HepG2 (cell line): ENCODE measurements around the gene DENND11. TPM values are rescaled to one million over a fixed set of nuclear protein-coding genes. Genes with fewer than 3 reads are reported as not detected.

Experiments used
- ATAC-seq: fragments of 200-7000 bp; cut with Tn5 transposase; 3 replicates; pipeline ENCODE4 v1.9.1; 2020; ENCODE audit warnings: mild to moderate bottlenecking, moderate library complexity
- BruUV-seq: library from RNA; stranded (reverse); fragments of 400-500 nt; replicated peaks from 2 replicates; lab custom pipeline; 2021; lab: Mats Ljungman, UMichigan
- CTCF ChIA-PET: fragments of 300-600 bp; formaldehyde crosslinking; extraction: SDS; loops from one replicate; lab custom pipeline; 2021; ENCODE audit warnings: low total read pairs, inconsistent platforms, low intra/inter-chr PET ratio; lab: Yijun Ruan, JAX
- POLR2A ChIA-PET: fragments of 350-600 bp; sonication (Branson Sonifier 250); formaldehyde crosslinking; loops from one replicate; lab custom pipeline; 2020; ENCODE audit warnings: antibody characterized with exemption, inconsistent platforms; lab: Yijun Ruan, JAX
- DNase-seq: peaks from one replicate; pipeline ENCODE4 v3.0.0-alpha.2; 2015; ENCODE audit warnings: low spot score
- FAIRE-seq: peaks from 3 replicates; lab custom pipeline; 2011; peaks lifted over from hg19 to GRCh38; lab: Jason Lieb, UNC
- H2AFZ ChIP-seq: one replicate; pipeline ENCODE4 v1.6.1; 2011; ENCODE audit warnings: low read length, inconsistent platforms
- H3K27ac ChIP-seq: fragments of 300-600 bp; 3 replicates; pipeline ENCODE4 v1.8.0; 2011; ENCODE audit warnings: mixed run types, mild to moderate bottlenecking, mixed read lengths, low read length, inconsistent platforms; ENCODE audit not compliant: insufficient read depth; ENCODE audit errors: extremely low read length
- H3K27me3 ChIP-seq, 2 experiments: fragments of 200-600 bp in 1 of 2; 2 replicates in 1 of 2; 3 replicates in 1 of 2; pipeline versions ENCODE4 v1.6.0 to v1.8.0; 2011; ENCODE audit warnings: low read length in 2 of 2, mild to moderate bottlenecking in 2 of 2, moderate library complexity in 2 of 2, inconsistent platforms in 1 of 2; ENCODE audit not compliant: insufficient read depth in 2 of 2, control insufficient read depth in 1 of 2
- H3K36me3 ChIP-seq, 2 experiments: fragments of 200-600 bp in 1 of 2; replicated peaks in 1 of 2; 2 replicates in 1 of 2; 3 replicates in 1 of 2; pipeline versions ENCODE4 v1.5.1 to v1.8.0; 2011; ENCODE audit warnings: low read length in 2 of 2, inconsistent platforms in 1 of 2; ENCODE audit not compliant: insufficient read depth in 2 of 2, control insufficient read depth in 1 of 2
- H3K4me1 ChIP-seq: 2 replicates; pipeline ENCODE4 v1.5.1; 2012; ENCODE audit warnings: low read length, inconsistent platforms; ENCODE audit not compliant: insufficient read depth
- H3K4me2 ChIP-seq: 2 replicates; pipeline ENCODE4 v1.6.0; 2011; ENCODE audit warnings: low read depth, low read length, inconsistent platforms
- H3K4me3 ChIP-seq, 3 experiments: fragments of 200-600 bp in 1 of 3; sonication (generic), shearing (Covaris generic) in 1 of 3; replicated peaks in 1 of 3; 2 replicates each; pipeline ENCODE4 v1.5.1; 2011 to 2016; ENCODE audit warnings: low read length in 3 of 3, inconsistent platforms in 2 of 3, low read depth in 2 of 3, mild to moderate bottlenecking in 2 of 3, control low read depth in 1 of 3, mixed read lengths in 1 of 3; ENCODE audit not compliant: insufficient read depth in 1 of 3
- H3K79me2 ChIP-seq: one replicate; pipeline ENCODE4 v1.6.1; 2011; ENCODE audit warnings: low read length, inconsistent platforms; ENCODE audit not compliant: insufficient read depth
- H3K9ac ChIP-seq: 2 replicates; pipeline ENCODE4 v1.6.0; 2011; ENCODE audit warnings: mild to moderate bottlenecking, low read depth, low read length, inconsistent platforms; ENCODE audit not compliant: insufficient read depth
- H3K9me3 ChIP-seq: 2 replicates; pipeline ENCODE4 v1.5.1; 2012; ENCODE audit warnings: mild to moderate bottlenecking, low read length
- H4K20me1 ChIP-seq: 2 replicates; pipeline ENCODE4 v1.6.0; 2011; ENCODE audit warnings: inconsistent platforms, mild to moderate bottlenecking, low read length, moderate library complexity; ENCODE audit not compliant: insufficient read depth
- BHLHE40 ChIP-seq: IDR thresholded peaks from 2 replicates; pipeline ENCODE4 v1.6.1; 2011; ENCODE audit warnings: low read length, improper control_type of control experiment
- CBX2 ChIP-seq, 2 experiments: fragments of 200-600 bp in 1 of 2; sonication (generic); formaldehyde crosslinking in 1 of 2; IDR thresholded peaks; 2 replicates each; pipeline versions ENCODE4 v1.7.0 to v1.8.1; 2018 to 2022; ENCODE audit warnings: low read depth in 2 of 2, low read length in 1 of 2, mild to moderate bottlenecking in 1 of 2, missing genetic modification reagents in 1 of 2
- HOXA5 ChIP-seq: sonication (generic); formaldehyde crosslinking; IDR thresholded peaks from 2 replicates; pipeline ENCODE4 v1.4.0; 2020; ENCODE audit warnings: missing genetic modification reagents
- KLF15 ChIP-seq: sonication (generic); formaldehyde crosslinking; IDR thresholded peaks from 2 replicates; pipeline ENCODE4 v1.8.1; 2023; ENCODE audit warnings: borderline replicate concordance, mild to moderate bottlenecking, inconsistent platforms, missing genetic modification reagents, mixed read lengths
- NCOA1 ChIP-seq: sonication (generic); formaldehyde crosslinking; IDR thresholded peaks from 2 replicates; pipeline ENCODE4 v1.9.0; 2021; ENCODE audit warnings: missing genetic modification reagents
- NFE2L2 ChIP-seq: fragments of 150-350 bp; IDR thresholded peaks from 2 replicates; pipeline ENCODE4 v1.6.1; 2014; ENCODE audit warnings: low read length
- RFX5 ChIP-seq: IDR thresholded peaks from 2 replicates; pipeline ENCODE4 v1.6.1; 2011; ENCODE audit warnings: low read depth, low read length, improper control_type of control experiment
- XRCC5 ChIP-seq: fragments of 200-400 bp; formaldehyde crosslinking; optimal IDR thresholded peaks from 2 replicates; pipeline ENCODE3; 2017; ENCODE audit warnings: mild to moderate bottlenecking, low read length
- ZNF17 ChIP-seq: sonication (generic); formaldehyde crosslinking; IDR thresholded peaks from 2 replicates; pipeline ENCODE4 v1.5.0; 2020; ENCODE audit warnings: mild to moderate bottlenecking, missing genetic modification reagents
- ZNF207 ChIP-seq: fragments of 450-650 bp; IDR thresholded peaks from 2 replicates; pipeline ENCODE4 v1.6.1; 2016; ENCODE audit warnings: antibody characterized with exemption, borderline replicate concordance
- ZNF30 ChIP-seq: sonication (generic); formaldehyde crosslinking; IDR thresholded peaks from 2 replicates; pipeline ENCODE4 v1.5.0; 2020; ENCODE audit warnings: mild to moderate bottlenecking, missing genetic modification reagents
- ZNF468 ChIP-seq: sonication (generic); formaldehyde crosslinking; IDR thresholded peaks from 2 replicates; pipeline ENCODE4 v1.8.0; 2022; ENCODE audit warnings: mild to moderate bottlenecking, moderate library complexity, missing genetic modification reagents
- ZNF678 ChIP-seq: sonication (generic); formaldehyde crosslinking; IDR thresholded peaks from 2 replicates; pipeline ENCODE4 v1.4.0; 2020; ENCODE audit warnings: mild to moderate bottlenecking, missing genetic modification reagents
- ZNF746 ChIP-seq: sonication (generic); formaldehyde crosslinking; IDR thresholded peaks from 2 replicates; pipeline ENCODE4 v1.8.0; 2022; ENCODE audit warnings: mild to moderate bottlenecking, missing genetic modification reagents
- ZNF775 ChIP-seq: sonication (generic); formaldehyde crosslinking; IDR thresholded peaks from 2 replicates; pipeline ENCODE4 v1.4.0; 2020; ENCODE audit warnings: missing genetic modification reagents, mild to moderate bottlenecking, moderate library complexity, borderline replicate concordance
- WGBS: methylation state at CpG from one replicate; pipeline ENCODE4 v1.1.6; 2017; ENCODE audit warnings: low lambda C conversion rate; 5-methylcytosine and 5-hydroxymethylcytosine counted together
- in situ Hi-C: cut with HindIII; loops from 2 replicates; pipeline ENCODE4 v1.10.0; 2017; ENCODE audit warnings: low pct_unique_long_range_greater_than_20kb; ENCODE audit not compliant: extremely low pct_ligation_motif_present
- intact Hi-C: fragments of 100-400 bp; cut with micrococcal nuclease; formaldehyde crosslinking; loops from one replicate; pipeline ENCODE4 v1.10.0; 2022; ENCODE audit not compliant: unreplicated experiment
- polyA plus RNA-seq, 8 experiments: library from polyadenylated mRNA; depleted of rRNA in 3 of 8; stranded (reverse) in 7 of 8; unstranded in 1 of 8; fragments of >200 nt; fragmentation: Illumina TruSeq in 4 of 8; extraction: Trizol in 4 of 8; gene quantifications; 2 replicates each; pipeline versions ENCODE4 v1.2.1 to v1.2.3, GENCODE V29; 2011 to 2016; ENCODE audit warnings: low read depth in 4 of 8, missing spikeins in 1 of 8, mixed read lengths in 1 of 8; ENCODE audit not compliant: insufficient read depth in 1 of 8
- total RNA-seq, 5 experiments: library from RNA; depleted of rRNA; stranded (reverse); fragments of >200 nt; fragmentation: Illumina TruSeq; extraction: Trizol; gene quantifications; 2 replicates each; pipeline ENCODE4 v1.2.3, GENCODE V29; 2016; ENCODE audit warnings: low read depth in 1 of 5
- TF ChIP-seq, protein P1 (sequence below): sonication (generic); formaldehyde crosslinking; IDR thresholded peaks from 2 replicates; pipeline ENCODE4 v1.5.1; 2020; ENCODE audit warnings: mild to moderate bottlenecking, missing genetic modification reagents, moderate library complexity
- TF ChIP-seq, protein P2 (sequence below): IDR thresholded peaks from 2 replicates; pipeline ENCODE4 v1.6.1; 2018; ENCODE audit warnings: missing genetic modification reagents
- TF ChIP-seq, protein P3 (sequence below): IDR thresholded peaks from 2 replicates; pipeline ENCODE4 v1.6.1; 2016; ENCODE audit warnings: low read depth, borderline replicate concordance
- TF ChIP-seq, protein P4 (sequence below): sonication (generic); formaldehyde crosslinking; IDR thresholded peaks from 2 replicates; pipeline ENCODE4 v1.4.0; 2020; ENCODE audit warnings: missing genetic modification reagents

The DENND11 gene
- total and polyA plus RNA-seq, 2 of the 13 experiments (the other 11 are each of a cell fraction or from before 2014, with no cell fraction given) = 7.1 to 10.5 TPM

DNA sequence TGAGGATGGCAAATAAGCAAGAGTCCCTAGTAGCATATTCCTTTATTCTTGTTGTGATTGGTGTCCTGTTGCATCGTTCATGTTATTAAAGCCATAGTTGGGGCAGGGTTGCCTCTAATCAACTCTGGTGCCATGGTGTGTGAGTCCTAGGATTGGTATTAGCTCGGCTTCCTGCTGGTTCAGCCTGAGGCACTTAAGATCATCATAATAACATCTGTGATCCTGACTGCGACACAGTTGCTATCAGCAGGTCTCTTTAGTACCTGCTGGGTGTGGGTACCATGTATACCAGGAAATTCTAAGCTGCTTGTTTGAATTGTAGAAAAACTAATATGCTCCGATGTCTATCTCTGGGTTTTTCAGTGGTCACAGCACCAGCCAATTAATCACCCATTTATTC lies 7.8 kb upstream of the DENND11 start (continued):
- TF ChIP-seq, protein P1, sequence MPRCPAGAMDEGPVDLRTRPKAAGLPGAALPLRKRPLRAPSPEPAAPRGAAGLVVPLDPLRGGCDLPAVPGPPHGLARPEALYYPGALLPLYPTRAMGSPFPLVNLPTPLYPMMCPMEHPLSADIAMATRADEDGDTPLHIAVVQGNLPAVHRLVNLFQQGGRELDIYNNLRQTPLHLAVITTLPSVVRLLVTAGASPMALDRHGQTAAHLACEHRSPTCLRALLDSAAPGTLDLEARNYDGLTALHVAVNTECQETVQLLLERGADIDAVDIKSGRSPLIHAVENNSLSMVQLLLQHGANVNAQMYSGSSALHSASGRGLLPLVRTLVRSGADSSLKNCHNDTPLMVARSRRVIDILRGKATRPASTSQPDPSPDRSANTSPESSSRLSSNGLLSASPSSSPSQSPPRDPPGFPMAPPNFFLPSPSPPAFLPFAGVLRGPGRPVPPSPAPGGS (CRISPR knock-in tag) = no peak

DNA sequence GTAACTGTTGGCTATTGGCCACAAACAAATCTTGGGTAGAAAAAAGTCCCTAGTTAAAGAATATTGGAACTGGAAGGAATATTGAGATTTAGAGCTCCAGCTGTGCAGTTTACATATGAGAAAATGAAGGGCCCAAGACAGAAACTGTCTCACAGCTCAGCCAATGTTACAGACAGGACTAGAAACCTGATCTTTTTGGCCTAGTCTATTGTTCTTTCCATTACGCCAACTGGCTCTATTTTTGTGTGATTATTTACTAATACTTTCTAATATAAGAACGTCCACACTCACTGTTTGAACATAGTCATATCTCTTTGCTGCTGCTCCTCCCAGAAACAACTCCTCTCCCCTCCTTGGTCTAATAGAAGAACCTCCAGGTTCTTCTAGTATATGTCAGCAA lies 7.4 kb upstream of the DENND11 start:
- H3K79me2 ChIP-seq = no peaks in the 10 kb centered on the region
- no peaks in the 10 kb centered on the region for H4K20me1 ChIP-seq
- in situ Hi-C loops = no loop called here
- no peaks in the 10 kb centered on the region for H3K9me3 ChIP-seq
- POLR2A ChIA-PET = interaction anchor here (1.6 kb wide), 1 partner anchor 13 kb away, joined by 3 read pairs; no protein-coding TSS in a partner anchor
- H3K9ac ChIP-seq = no peak overlapping the region
- FAIRE-seq (no peak), DNase-seq (no peak), ATAC-seq (no peak)
- CTCF ChIA-PET = interaction anchor here (0.7 kb wide), 1 partner anchor 55 kb away, joined by 3 read pairs; no protein-coding TSS in a partner anchor
- peaks cover 4% of the 10 kb centered on the region for H3K4me1 ChIP-seq
- H3K27ac ChIP-seq = no peak overlapping the region
- no peaks in the 10 kb centered on the region for H3K36me3 ChIP-seq
- no peak overlapping the region for H2AFZ ChIP-seq
- no peak overlapping the region for H3K4me2 ChIP-seq
- WGBS = 38% methylated on average over 2 of the region's 2 CpGs
- no peak overlapping the region for H3K4me3 ChIP-seq
- intact Hi-C loops = no loop called here
- BruUV-seq = no TSS peak
- H3K27me3 ChIP-seq = peaks cover 0 to 12% of the 10 kb centered on the region in 2 experiments; a peak in 3 of 5 replicates
- TF ChIP-seq KLF15 (CRISPR knock-in tag) = no peak
- TF ChIP-seq ZNF207 = no peak
- TF ChIP-seq BHLHE40 = no peak
- TF ChIP-seq ZNF678 (CRISPR knock-in tag) = no peak
- TF ChIP-seq, protein P2, sequence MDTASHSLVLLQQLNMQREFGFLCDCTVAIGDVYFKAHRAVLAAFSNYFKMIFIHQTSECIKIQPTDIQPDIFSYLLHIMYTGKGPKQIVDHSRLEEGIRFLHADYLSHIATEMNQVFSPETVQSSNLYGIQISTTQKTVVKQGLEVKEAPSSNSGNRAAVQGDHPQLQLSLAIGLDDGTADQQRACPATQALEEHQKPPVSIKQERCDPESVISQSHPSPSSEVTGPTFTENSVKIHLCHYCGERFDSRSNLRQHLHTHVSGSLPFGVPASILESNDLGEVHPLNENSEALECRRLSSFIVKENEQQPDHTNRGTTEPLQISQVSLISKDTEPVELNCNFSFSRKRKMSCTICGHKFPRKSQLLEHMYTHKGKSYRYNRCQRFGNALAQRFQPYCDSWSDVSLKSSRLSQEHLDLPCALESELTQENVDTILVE (CRISPR knock-in tag) = no peak
- no peak for TF ChIP-seq ZNF30 (CRISPR knock-in tag)
- TF ChIP-seq CBX2 (IDR thresholded peaks at IDR 0.05; ENCODE audit: low read depth, low read length) = no peak
- TF ChIP-seq CBX2 (CRISPR knock-in tag; IDR thresholded peaks at IDR 0.05; ENCODE audit: low read depth) = no peak
- TF ChIP-seq XRCC5 = no peak
- TF ChIP-seq ZNF17 (CRISPR knock-in tag) = no peak
- TF ChIP-seq ZNF746 = no peak
- TF ChIP-seq NCOA1 (CRISPR knock-in tag) = no peak
- no peak for TF ChIP-seq RFX5
- TF ChIP-seq NFE2L2 = no peak
- TF ChIP-seq, protein P3, sequence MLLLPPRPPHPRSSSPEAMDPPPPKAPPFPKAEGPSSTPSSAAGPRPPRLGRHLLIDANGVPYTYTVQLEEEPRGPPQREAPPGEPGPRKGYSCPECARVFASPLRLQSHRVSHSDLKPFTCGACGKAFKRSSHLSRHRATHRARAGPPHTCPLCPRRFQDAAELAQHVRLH (CRISPR knock-in tag) = no peak
- no peak for TF ChIP-seq ZNF775
- TF ChIP-seq, protein P4, sequence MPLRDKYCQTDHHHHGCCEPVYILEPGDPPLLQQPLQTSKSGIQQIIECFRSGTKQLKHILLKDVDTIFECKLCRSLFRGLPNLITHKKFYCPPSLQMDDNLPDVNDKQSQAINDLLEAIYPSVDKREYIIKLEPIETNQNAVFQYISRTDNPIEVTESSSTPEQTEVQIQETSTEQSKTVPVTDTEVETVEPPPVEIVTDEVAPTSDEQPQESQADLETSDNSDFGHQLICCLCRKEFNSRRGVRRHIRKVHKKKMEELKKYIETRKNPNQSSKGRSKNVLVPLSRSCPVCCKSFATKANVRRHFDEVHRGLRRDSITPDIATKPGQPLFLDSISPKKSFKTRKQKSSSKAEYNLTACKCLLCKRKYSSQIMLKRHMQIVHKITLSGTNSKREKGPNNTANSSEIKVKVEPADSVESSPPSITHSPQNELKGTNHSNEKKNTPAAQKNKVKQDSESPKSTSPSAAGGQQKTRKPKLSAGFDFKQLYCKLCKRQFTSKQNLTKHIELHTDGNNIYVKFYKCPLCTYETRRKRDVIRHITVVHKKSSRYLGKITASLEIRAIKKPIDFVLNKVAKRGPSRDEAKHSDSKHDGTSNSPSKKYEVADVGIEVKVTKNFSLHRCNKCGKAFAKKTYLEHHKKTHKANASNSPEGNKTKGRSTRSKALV (CRISPR knock-in tag) = no peak
- TF ChIP-seq ZNF468 (CRISPR knock-in tag) = no peak
- no peak for TF ChIP-seq HOXA5 (CRISPR knock-in tag)
